ENCODE data around the gene NABP1.

DNA sequence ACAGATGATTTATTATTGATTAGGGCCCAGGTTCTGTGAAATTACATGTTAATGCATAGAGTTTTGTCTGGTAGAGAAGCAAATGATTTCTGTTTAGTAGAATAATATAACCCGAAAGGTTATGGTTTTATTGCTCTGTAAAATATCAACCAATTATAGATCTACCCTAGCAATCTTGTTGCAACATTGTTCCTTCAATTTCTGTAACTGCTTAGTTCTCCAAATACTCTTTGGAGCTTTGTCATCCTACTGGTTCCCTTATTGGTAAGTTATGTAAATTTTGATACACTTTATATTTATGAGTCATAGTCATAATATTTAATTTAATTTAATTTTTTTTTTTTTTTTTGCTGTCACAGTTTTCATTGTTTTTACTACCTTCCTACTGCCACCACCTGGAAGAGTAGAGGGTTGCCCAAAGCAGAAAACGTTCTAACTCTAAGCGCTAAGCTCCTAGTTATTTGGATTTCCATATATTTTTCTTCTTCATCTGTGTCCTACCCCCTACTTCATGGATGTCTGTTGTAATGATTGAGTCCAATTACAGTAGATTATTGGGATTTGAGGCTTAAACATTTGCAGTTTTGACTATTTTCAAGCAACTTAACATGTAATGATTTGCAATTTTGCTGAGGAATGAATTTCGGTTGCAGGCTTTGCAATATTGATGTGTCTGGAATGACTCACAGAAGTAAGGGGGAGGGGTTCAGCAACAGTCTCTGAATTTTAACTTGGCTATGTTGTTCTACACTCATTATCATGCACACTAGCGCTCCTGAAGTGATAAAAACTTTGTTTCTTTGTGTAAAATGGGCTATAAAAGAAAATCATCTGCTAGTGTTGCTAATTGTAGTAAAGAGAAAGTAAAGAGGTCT, 51.1 kb downstream of the NABP1 start:
- TF ChIP-seq, protein P1, sequence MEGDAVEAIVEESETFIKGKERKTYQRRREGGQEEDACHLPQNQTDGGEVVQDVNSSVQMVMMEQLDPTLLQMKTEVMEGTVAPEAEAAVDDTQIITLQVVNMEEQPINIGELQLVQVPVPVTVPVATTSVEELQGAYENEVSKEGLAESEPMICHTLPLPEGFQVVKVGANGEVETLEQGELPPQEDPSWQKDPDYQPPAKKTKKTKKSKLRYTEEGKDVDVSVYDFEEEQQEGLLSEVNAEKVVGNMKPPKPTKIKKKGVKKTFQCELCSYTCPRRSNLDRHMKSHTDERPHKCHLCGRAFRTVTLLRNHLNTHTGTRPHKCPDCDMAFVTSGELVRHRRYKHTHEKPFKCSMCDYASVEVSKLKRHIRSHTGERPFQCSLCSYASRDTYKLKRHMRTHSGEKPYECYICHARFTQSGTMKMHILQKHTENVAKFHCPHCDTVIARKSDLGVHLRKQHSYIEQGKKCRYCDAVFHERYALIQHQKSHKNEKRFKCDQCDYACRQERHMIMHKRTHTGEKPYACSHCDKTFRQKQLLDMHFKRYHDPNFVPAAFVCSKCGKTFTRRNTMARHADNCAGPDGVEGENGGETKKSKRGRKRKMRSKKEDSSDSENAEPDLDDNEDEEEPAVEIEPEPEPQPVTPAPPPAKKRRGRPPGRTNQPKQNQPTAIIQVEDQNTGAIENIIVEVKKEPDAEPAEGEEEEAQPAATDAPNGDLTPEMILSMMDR (IDR thresholded peaks at IDR 0.05): no peak; the same call in 1 of the 2 replicates
- no peak for TF ChIP-seq POLR2AphosphoS5 (IDR thresholded peaks at IDR 0.05; ENCODE audit: low read depth, low read length)
- TF ChIP-seq, protein P2, sequence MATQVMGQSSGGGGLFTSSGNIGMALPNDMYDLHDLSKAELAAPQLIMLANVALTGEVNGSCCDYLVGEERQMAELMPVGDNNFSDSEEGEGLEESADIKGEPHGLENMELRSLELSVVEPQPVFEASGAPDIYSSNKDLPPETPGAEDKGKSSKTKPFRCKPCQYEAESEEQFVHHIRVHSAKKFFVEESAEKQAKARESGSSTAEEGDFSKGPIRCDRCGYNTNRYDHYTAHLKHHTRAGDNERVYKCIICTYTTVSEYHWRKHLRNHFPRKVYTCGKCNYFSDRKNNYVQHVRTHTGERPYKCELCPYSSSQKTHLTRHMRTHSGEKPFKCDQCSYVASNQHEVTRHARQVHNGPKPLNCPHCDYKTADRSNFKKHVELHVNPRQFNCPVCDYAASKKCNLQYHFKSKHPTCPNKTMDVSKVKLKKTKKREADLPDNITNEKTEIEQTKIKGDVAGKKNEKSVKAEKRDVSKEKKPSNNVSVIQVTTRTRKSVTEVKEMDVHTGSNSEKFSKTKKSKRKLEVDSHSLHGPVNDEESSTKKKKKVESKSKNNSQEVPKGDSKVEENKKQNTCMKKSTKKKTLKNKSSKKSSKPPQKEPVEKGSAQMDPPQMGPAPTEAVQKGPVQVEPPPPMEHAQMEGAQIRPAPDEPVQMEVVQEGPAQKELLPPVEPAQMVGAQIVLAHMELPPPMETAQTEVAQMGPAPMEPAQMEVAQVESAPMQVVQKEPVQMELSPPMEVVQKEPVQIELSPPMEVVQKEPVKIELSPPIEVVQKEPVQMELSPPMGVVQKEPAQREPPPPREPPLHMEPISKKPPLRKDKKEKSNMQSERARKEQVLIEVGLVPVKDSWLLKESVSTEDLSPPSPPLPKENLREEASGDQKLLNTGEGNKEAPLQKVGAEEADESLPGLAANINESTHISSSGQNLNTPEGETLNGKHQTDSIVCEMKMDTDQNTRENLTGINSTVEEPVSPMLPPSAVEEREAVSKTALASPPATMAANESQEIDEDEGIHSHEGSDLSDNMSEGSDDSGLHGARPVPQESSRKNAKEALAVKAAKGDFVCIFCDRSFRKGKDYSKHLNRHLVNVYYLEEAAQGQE (IDR thresholded peaks at IDR 0.05; ENCODE audit: insufficient read depth in 1 of 2, low read depth in 2 of 2, low read length in 1 of 2): no peak
